HG03457 (cell line): ENCODE measurements around the gene COL11A1.
"Not testable (repeated sequence)": the region's sequence is repeated elsewhere in the genome, so short reads cannot be mapped to it uniquely, and the experiment has no call there.

ENCODE experiments used
- ATAC-seq: cut with Tn5 transposase; IDR thresholded peaks from one replicate; pipeline ENCODE4 v1.9.1; 2021; ENCODE audit warnings: moderate number of reproducible peaks; ENCODE audit not compliant: unreplicated experiment

COL11A1 gene

GRCh38 chr1:102933362-102933761 is 175.0 kb downstream of the COL11A1 start:
- ATAC-seq = not testable (repeated sequence)

GRCh38 chr1:102919659-102920058 is 188.7 kb downstream of the COL11A1 start:
- no peak for ATAC-seq

GRCh38 chr1:102901996-102902395 is 206.3 kb downstream of the COL11A1 start:
- no peak for ATAC-seq

GRCh38 chr1:102899935-102900334 is 208.4 kb downstream of the COL11A1 start:
- no peak for ATAC-seq

DNA sequence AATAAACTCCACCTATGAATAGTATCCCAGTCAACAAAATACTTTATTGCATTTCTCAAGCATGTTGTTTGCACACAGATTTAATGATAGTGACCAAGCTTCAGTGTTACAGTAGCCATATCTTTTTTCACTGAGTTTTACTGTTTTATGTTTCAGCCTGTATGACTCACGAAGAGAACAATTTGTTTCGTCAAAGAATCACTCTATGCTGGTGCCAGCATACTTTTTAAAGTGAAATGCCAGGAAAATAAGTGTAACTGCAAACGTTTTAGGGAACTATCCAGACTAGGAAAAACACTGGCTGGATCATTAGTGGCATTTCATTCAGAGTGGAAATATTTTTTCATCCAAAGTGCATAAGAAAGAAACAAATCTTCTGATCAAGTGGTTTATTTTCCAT is 210.8 kb downstream of the COL11A1 start:
- ATAC-seq = no peak

DNA sequence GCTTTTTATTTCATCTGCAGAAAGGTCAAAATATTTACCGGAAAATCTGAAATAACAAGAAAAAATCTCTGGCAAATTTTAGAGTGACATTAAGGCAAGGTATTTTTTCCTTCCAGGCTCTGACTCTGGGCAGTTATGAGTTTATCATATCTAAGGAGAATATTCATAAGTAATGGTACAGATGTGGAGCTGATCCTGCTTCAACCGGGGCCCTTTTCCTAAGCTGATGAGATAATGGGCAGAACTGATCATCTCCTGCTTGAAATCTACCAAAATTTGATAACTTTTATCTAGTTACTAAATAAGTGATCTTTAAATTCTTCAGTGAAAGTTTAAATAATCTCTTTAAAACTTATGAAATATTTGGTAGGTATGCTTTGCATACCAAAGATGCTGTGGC is 211.6 kb downstream of the COL11A1 start:
- no peak for ATAC-seq

GRCh38 chr1:102896286-102896685 is 212.0 kb downstream of the COL11A1 start:
- no peak for ATAC-seq

GRCh38 chr1:102891868-102892625 is 216.3 kb downstream of the COL11A1 start:
- no peak for ATAC-seq

DNA sequence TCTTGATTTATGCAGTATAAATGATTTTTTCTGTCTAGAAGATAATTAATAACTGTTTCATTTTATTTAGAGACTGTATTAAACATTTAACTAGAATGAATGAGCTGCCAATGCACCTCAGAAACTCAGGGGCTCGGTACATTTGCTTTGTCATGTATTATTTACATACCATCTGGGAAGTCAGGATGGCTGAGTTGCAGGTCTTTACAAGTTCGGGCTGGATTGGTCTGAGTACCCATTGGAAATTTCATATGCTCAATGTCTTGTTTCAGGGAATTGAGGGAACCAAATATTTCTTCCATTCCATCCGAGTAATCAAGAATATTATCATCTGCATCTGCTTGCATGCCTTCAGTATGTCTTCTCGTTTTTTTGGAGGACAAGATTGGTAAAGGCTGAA is 221.7 kb downstream of the COL11A1 start:
- ATAC-seq = no peak

- ATAC-seq = no peak
Measured at GRCh38 chr1:102884238-102884637, 224.1 kb downstream of the COL11A1 start.

DNA sequence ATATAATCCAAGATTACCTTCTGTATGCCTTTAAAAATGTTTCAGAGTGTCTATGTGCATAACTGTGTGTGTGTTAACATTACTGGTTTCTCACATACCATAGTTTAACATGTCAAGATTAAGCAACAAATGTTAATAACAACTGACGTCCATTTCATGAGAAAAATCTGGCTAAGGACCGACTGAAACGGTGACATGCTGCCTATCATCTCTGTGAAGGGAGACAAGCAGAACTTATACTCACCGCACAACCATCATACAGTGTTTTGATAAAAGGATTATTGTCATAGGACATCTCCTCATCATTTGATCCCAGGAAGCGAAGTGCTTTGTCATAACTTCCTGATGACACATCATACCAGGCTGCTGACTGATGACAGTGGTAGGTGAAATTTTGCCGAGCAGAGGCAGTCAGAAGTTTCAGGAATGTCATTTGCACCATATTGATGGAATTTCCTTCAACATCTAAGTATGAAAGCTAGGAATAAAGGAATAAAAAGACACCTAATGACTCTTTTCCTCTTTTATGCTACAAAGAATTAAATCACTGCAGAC is 228.8 kb downstream of the COL11A1 start:
- no peak for ATAC-seq

GRCh38 chr1:102875756-102876155 is 232.6 kb downstream of the COL11A1 start:
- ATAC-seq = no peak

GRCh38 chr1:102872526-102872925 is 235.8 kb downstream of the COL11A1 start:
- no peak for ATAC-seq

DNA sequence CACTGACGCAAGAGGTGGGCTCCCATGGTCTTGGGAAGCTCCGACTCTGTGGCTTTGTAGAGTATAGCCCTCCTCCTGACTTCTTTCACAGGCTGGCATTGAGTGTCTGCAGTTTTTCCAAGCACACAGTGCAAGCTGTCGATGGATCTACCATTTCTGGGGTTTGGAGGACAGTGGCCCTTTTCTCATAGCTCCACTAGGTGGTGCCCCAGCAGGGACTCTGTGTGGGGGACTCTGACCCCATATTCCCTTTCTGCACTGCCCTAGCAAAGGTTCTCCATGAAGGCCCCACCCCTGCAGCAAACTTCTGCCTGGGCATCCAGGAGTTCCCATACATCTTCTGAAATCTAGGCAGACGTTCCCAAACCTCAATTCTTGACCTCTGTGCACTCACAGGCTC is 236.2 kb downstream of the COL11A1 start:
- no peak for ATAC-seq

DNA sequence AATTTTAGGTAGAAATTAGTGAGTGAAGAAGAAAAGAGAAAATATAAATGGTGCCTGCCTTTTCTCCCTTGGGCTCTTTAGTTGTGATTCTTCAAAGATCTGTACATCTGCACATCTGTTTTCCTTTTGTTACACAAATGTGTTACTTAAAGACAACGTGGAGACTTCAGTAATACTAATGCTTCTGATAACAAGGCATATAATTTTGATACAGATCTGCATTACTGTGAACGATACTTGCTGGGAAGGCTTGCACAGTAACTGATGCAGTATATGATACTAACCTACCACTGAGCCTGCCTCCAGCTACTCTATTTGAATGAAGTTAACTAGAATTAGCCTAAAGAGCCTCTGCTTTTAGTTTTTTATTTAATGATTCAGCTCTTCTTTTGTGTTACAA is 244.6 kb downstream of the COL11A1 start:
- ATAC-seq = no peak

- no peak for ATAC-seq
Measured at GRCh38 chr1:102861247-102861646, 247.1 kb downstream of the COL11A1 start.

DNA sequence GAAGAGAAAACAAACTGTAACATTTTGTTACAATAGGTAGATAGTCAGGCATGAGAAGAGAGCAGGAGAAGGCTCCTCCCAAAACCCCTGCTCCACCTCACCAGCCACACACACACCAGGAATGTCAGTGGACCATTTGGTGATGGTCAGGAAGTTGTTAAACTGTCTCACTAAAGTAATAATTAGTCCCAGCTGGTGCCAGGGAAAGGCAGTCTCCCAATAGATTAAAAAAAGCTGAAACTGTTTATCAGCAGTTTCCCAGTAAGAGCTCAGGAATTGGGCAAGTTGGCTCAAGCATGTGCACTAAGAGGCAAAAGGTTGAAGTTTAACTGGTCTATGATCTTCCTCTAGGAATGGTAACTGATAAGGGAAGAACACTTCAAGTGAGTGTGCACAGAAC is 249.6 kb downstream of the COL11A1 start:
- ATAC-seq = no peak

GRCh38 chr1:102857251-102857650 is 251.1 kb downstream of the COL11A1 start:
- ATAC-seq = no peak

- ATAC-seq = no peak
Measured at GRCh38 chr1:102853701-102854187, 254.6 kb downstream of the COL11A1 start.

GRCh38 chr1:102853136-102853535 is 255.2 kb downstream of the COL11A1 start:
- no peak for ATAC-seq

- no peak for ATAC-seq
Measured at GRCh38 chr1:102852613-102853012, 255.7 kb downstream of the COL11A1 start.

- ATAC-seq = no peak
Measured at GRCh38 chr1:102851616-102852015, 256.7 kb downstream of the COL11A1 start.

- no peak for ATAC-seq
Measured at GRCh38 chr1:102842606-102843005, 265.7 kb downstream of the COL11A1 start.
